ENCODE results near the gene RSPO4. TPM values are rescaled to one million over a fixed set of nuclear protein-coding genes. Genes with fewer than 3 reads are reported as not detected.

The RSPO4 gene
- polyA plus RNA-seq, 1 donor (not counting 4 experiments of a cell fraction or from before 2014, with no cell fraction given), result not detected

DNA sequence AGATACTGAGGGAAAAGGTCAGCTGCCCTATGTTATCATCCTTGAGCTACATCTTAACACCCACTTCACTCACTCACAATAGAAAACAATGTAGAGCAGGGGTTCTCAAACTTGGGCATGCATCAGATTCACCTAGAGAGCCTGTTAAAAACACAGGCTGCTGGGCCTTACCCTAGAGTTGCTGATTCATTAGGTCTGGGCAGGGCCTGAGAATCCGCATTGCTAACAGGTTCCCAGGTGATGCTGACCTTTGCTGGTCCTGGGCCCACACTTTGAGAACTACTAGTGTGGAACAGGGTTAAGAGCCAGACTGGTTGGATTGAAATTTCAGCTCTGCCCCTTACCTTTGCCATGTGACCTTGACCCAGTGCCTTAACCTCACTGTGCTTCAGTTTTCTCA is 25.1 kb downstream of the RSPO4 start:
- no peak for FAIRE-seq
- Histone ChIP-seq H3K4me1 (ENCODE audit: control insufficient read depth, extremely low read depth, insufficient read depth, low read length) (peaks cover 4% of the 10 kb centered on the region), H3K9ac (ENCODE audit: control insufficient read depth, extremely low read depth, insufficient read depth, low read length) (no peak overlapping the region), H3K27me3 (ENCODE audit: control insufficient read depth, extremely low read depth, insufficient read depth, low read length) (peaks cover 12% of the 10 kb centered on the region), H3K27ac (ENCODE audit: control insufficient read depth, insufficient read depth, low read length) (no peak overlapping the region), H2AFZ (ENCODE audit: control insufficient read depth, low read length) (no peak overlapping the region), H3K4me3 (ENCODE audit: control insufficient read depth in 2 of 3, extremely low read depth in 1 of 3, insufficient read depth in 2 of 3, low read depth in 1 of 3, low read length in 3 of 3) (no peak overlapping the region), H3K79me2 (ENCODE audit: control insufficient read depth, insufficient read depth, low read length) (no peaks in the 10 kb centered on the region), H3K9me3 (ENCODE audit: control insufficient read depth, low read depth, low read length) (no peaks in the 10 kb centered on the region), H4K20me1 (ENCODE audit: control insufficient read depth, extremely low read depth, insufficient read depth, low read length) (no peaks in the 10 kb centered on the region), H3K9me1 (ENCODE audit: control insufficient read depth, extremely low read depth, insufficient read depth, low read length) (no peaks in the 10 kb centered on the region), H3K36me3 (ENCODE audit: control insufficient read depth in 2 of 2, extremely low read depth in 1 of 2, insufficient read depth in 2 of 2, low read length in 2 of 2) (no peaks in the 10 kb centered on the region), H3K4me2 (ENCODE audit: control insufficient read depth, extremely low read depth, insufficient read depth, low read depth, low read length) (no peak overlapping the region)
- dilution Hi-C loops (cut with MboI; ENCODE audit: extremely low pct_ligation_motif_present, low sequenced_read_pairs), result no loop called here
- TF ChIP-seq EZH2 (IDR thresholded peaks at IDR 0.05; ENCODE audit: low read length), result no peak
- TF ChIP-seq, protein P1, sequence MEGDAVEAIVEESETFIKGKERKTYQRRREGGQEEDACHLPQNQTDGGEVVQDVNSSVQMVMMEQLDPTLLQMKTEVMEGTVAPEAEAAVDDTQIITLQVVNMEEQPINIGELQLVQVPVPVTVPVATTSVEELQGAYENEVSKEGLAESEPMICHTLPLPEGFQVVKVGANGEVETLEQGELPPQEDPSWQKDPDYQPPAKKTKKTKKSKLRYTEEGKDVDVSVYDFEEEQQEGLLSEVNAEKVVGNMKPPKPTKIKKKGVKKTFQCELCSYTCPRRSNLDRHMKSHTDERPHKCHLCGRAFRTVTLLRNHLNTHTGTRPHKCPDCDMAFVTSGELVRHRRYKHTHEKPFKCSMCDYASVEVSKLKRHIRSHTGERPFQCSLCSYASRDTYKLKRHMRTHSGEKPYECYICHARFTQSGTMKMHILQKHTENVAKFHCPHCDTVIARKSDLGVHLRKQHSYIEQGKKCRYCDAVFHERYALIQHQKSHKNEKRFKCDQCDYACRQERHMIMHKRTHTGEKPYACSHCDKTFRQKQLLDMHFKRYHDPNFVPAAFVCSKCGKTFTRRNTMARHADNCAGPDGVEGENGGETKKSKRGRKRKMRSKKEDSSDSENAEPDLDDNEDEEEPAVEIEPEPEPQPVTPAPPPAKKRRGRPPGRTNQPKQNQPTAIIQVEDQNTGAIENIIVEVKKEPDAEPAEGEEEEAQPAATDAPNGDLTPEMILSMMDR (optimal IDR thresholded peaks at IDR 0.05 in 1 of 3, IDR thresholded peaks at IDR 0.05 in 1 of 3, conservative IDR thresholded peaks at IDR 0.05 in 1 of 3; ENCODE audit: extremely low read depth in 1 of 3, insufficient read depth in 2 of 3, low read length in 3 of 3), result no peak
- no peak for DNase-seq (ENCODE audit: low read depth, low spot score)

DNA sequence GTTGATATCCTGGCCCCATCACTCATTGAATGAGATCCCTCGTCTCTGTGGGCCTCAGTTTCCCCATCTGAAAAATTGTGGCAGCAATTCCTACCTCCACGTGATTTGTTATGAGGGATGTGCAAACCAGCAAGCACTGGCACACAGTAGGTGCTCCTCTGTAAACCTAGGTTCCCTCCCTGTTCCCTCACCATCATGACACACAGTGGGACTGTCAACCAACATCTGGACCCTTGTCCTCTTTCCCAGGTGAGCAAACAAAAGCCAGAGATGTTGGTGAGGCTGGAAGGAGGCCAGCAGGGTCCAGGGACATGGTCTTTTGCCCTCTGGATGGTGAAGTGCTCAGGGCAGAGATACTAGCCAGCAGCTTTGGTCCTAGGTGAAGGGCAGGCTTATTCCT is 26.1 kb downstream of the RSPO4 start:
- dilution Hi-C loops (cut with MboI; ENCODE audit: extremely low pct_ligation_motif_present, low sequenced_read_pairs), result no loop called here
- DNase-seq (ENCODE audit: low read depth, low spot score) (no peak), FAIRE-seq (no peak)
- H3K27ac ChIP-seq (ENCODE audit: control insufficient read depth, insufficient read depth, low read length), result no peak overlapping the region
- peaks cover 7% of the 10 kb centered on the region for H3K27me3 ChIP-seq (ENCODE audit: control insufficient read depth, extremely low read depth, insufficient read depth, low read length)
- no peaks in the 10 kb centered on the region for H3K79me2 ChIP-seq (ENCODE audit: control insufficient read depth, insufficient read depth, low read length)
- H3K9me3 ChIP-seq (ENCODE audit: control insufficient read depth, low read depth, low read length), result no peaks in the 10 kb centered on the region
- no peaks in the 10 kb centered on the region for H4K20me1 ChIP-seq (ENCODE audit: control insufficient read depth, extremely low read depth, insufficient read depth, low read length)
- no peaks in the 10 kb centered on the region for H3K9me1 ChIP-seq (ENCODE audit: control insufficient read depth, extremely low read depth, insufficient read depth, low read length)
- H3K4me3 ChIP-seq (ENCODE audit: control insufficient read depth in 2 of 3, extremely low read depth in 1 of 3, insufficient read depth in 2 of 3, low read depth in 1 of 3, low read length in 3 of 3), result no peak overlapping the region
- H2AFZ ChIP-seq (ENCODE audit: control insufficient read depth, low read length), result no peak overlapping the region
- no peak overlapping the region for H3K9ac ChIP-seq (ENCODE audit: control insufficient read depth, extremely low read depth, insufficient read depth, low read length)
- TF ChIP-seq, protein P1 (optimal IDR thresholded peaks at IDR 0.05 in 1 of 3, IDR thresholded peaks at IDR 0.05 in 1 of 3, conservative IDR thresholded peaks at IDR 0.05 in 1 of 3; ENCODE audit: extremely low read depth in 1 of 3, insufficient read depth in 2 of 3, low read length in 3 of 3), result no peak
- no peak for TF ChIP-seq EZH2 (IDR thresholded peaks at IDR 0.05; ENCODE audit: low read length)
- peaks cover 4% of the 10 kb centered on the region for H3K4me1 ChIP-seq (ENCODE audit: control insufficient read depth, extremely low read depth, insufficient read depth, low read length)
- H3K4me2 ChIP-seq (ENCODE audit: control insufficient read depth, extremely low read depth, insufficient read depth, low read depth, low read length), result no peak overlapping the region
- H3K36me3 ChIP-seq (ENCODE audit: control insufficient read depth in 2 of 2, extremely low read depth in 1 of 2, insufficient read depth in 2 of 2, low read length in 2 of 2), result no peaks in the 10 kb centered on the region

Measured in keratinocyte (primary cell).